ENCODE results near the gene ADGRL3. TPM values are rescaled to one million over a fixed set of nuclear protein-coding genes. Genes with fewer than 3 reads are reported as not detected.
"Not testable (repeated sequence)": the region's sequence is repeated elsewhere in the genome, so short reads cannot be mapped to it uniquely, and the experiment has no call there.

Gene ADGRL3
- polyA plus RNA-seq, 3 donors: 24.0 to 28.9 (median 27.8) TPM

DNA sequence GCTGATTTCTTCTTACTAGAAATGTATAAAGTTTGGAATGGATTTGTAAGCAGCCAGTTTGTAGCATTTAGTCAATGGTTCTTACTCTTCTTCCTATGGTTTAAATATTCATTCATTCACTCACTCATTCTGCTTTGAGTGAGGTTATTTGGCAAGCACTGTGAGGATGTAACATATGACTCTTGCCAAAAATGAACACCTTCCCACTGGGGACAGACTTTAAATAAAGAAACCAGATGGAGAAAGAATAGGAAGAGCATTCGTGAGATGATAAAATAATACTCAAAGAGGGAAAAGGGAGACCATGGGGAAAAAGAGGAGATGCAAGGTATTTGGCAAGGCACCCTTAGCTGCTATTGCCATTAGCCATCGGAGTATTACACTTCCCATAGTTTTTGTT, 586.1 kb downstream of the ADGRL3 start:
- DNase-seq (ENCODE audit: extremely low read depth in 1 of 11, low read depth in 9 of 11, low spot score in 4 of 11): no peak

DNA sequence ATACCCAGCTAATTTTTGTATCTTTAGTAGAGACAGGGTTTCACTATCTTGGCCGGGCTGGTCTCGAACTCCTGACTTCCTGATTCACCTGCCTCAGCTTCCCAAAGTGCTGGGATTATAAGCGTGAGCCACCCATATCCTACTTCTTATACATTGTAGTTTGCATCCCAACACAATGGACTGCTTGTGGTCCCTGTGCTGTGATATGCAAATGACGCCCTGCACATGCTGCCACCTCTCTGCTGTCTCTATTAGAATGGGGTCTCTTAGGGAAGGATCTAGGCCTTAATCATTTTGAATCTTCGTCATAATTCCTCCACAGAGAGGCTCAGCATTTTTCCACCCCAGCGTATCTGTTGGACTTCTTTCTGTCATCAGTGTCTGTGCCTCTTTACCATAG, 595.9 kb downstream of the ADGRL3 start:
- DNase-seq (ENCODE audit: extremely low read depth in 1 of 11, low read depth in 9 of 11, low spot score in 4 of 11): no peak

DNA sequence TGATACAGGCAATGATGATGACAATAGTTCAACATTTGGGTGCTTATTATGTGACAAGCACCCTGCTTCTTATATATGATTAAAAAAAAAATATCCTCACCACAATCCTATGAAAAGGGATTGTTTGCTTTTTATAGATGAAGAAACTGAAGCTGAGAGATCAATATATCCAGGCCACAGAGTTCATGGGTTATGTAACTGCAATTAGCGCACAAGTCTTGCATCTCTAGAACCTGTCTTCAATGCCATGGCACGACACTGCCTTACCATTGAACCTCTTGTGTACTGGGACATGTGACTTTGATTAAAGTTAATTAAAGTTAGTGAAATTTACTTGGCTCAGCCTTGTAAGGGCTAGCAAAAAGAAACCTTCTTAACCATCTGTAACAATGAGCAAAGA, 599.7 kb downstream of the ADGRL3 start:
- DNase-seq (ENCODE audit: extremely low read depth in 1 of 11, low read depth in 9 of 11, low spot score in 4 of 11): no peak

DNA sequence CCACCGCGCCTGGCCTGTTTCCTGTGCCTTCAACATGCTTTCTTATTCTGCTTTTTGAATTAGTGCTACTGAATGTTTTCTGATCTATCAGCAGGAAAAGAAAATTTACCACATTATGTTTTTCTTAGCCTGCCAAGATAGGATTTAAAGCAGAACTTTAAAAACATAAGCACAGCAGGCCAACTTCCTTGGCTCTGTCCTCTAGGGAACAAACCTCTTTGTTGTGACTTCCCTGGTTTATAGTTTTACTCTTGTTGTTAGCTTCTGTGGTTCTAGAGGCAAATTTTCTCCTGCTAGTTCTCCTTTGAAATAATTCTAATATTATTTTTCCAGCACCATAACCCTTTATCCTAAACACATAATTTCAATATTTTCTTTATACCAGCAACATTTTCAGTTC, 605.1 kb downstream of the ADGRL3 start:
- DNase-seq (ENCODE audit: extremely low read depth in 1 of 11, low read depth in 9 of 11, low spot score in 4 of 11): no peak

DNA sequence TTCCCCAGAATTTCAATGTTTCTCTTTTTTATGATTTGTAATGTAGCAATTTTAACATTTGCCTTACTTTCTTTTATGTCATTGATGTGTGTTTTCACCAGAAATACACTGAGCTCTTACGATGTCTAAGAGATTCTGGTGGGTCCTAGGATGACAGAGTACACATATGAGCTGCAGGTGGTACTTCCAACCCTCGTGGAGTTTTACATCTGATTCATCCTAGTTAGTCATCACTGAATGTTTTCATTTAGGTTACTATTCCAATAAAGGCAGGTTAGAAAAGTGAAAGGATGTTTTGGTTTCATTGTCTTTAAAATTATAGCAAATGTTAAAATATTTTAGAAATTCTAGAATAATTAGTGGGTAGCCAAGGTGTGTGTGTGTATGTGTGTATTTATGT, 605.9 kb downstream of the ADGRL3 start:
- DNase-seq (ENCODE audit: extremely low read depth in 1 of 11, low read depth in 9 of 11, low spot score in 4 of 11): no peak

DNA sequence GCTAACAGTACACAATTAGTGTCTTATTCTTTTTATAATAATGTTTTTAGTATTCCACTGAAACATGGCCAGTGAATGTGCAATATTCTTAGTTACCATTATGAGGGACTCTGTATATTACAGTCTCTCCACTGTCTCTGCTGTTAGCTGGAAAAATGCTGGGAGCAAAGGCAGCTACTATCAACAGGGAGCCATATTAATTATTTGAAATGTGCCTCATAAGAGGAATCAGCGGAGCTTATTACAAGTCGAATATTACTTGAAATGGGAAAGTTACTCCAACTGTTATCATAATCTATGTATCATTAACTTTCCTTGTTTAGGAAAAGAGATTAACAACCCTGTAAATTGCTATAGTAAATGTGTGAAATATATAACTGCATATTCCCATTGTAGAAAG, 612.0 kb downstream of the ADGRL3 start:
- no peak for DNase-seq (ENCODE audit: extremely low read depth in 1 of 11, low read depth in 9 of 11, low spot score in 4 of 11)

DNA sequence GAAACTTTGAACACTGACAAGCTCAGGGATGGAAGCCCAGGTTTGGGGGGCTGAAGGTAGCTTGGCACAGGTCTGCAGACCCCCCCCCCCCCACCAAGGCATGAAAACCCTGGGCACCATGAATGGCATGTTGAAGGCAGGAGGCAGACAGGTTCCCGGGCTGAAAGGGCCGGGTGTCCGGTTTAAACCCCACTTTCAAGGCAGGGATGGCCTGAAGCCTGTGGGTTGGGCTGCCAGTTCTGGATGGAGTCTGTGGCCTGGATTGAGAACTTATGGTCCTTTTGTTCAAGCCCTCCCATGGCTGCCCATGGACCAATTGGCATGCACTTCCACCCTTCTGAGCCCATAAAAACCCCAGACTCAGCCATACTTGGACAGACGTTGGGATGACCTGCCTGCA, 616.9 kb downstream of the ADGRL3 start:
- DNase-seq (ENCODE audit: extremely low read depth in 1 of 11, low read depth in 9 of 11, low spot score in 4 of 11): no peak

DNA sequence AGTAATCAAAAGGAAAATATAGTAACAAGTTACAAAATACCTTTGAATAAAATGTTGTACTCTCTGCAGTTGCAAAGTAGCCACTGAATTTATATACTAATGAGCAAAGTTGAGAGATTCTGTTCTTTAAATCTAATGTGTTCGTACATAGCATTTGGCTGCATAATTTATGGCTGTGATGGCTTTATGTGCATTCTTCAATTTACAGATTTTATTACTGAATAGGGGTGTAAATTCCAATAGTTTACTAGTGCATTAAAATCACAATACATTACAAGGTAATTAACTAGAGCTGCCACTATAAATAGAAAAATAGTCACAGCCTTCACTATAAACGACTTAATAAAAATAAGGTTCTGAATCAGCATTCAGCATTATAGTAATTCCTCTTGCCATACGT, 620.0 kb downstream of the ADGRL3 start:
- DNase-seq (ENCODE audit: extremely low read depth in 1 of 11, low read depth in 9 of 11, low spot score in 4 of 11): peak in 8 of 11 donors; percentile 15 to 57 (median 30)

DNA sequence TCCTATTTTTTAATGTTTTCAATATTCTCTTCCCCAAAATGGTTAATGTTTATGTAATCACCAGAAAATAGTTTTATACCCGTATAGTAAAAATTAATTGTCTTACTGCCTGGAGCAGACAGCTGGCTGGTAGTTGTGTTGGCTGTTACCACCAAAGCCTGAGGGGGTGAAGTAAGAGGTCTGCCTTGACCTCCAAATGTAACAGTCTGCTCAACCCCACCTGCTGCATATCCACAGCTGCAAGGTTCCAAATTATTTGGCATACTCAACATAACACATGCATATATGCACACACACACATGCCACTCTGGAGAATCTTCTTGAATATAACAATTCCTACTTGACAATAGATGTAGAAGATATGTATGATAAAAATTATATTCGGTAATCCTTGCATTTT, 624.3 kb downstream of the ADGRL3 start:
- DNase-seq (ENCODE audit: extremely low read depth in 1 of 11, low read depth in 9 of 11, low spot score in 4 of 11): no peak

DNA sequence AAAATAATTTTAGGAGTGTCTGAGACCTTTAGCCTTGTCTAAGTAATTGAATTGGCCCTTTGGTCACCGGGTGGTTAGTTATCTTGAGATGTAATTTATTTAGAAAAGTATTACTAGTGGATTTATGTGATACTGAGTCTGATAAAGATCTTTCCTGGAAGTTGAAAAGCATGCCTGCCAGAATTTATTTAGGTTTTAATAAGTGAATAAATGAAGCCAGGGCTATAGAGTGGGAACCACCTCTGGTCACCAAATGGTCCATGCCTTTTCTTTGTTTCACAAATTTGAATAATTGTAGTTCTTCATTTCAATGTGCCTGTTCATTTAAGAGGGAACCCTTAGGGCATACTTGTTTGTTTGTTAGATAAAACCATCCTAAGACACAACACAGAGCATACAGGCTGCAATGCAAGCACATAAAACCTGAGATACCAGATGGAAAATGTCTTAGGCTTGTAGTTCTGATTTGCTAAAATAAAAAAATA, 627.8 kb downstream of the ADGRL3 start:
- DNase-seq (ENCODE audit: extremely low read depth in 1 of 11, low read depth in 9 of 11, low spot score in 4 of 11): peak in 1 of 11 donors; percentile 7

DNA sequence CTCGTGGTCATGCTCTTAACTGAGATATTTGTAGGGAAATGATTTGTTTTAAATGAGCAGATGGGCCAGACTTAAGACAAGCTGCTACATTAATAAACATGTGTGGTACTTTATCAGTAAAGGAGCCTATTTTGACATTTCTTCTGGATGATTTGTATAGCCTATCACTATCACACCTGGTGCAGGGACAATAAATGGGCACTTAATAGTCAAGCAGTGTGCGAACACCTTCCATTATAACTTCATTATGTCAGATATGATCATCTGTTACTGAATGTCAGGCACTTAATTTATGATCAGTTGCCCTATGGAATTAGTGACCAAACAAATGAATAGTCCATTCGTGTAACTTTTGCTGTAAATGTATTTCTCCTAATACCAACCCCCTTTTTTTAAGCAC, 628.8 kb downstream of the ADGRL3 start:
- DNase-seq (ENCODE audit: extremely low read depth in 1 of 11, low read depth in 9 of 11, low spot score in 4 of 11): no peak

DNA sequence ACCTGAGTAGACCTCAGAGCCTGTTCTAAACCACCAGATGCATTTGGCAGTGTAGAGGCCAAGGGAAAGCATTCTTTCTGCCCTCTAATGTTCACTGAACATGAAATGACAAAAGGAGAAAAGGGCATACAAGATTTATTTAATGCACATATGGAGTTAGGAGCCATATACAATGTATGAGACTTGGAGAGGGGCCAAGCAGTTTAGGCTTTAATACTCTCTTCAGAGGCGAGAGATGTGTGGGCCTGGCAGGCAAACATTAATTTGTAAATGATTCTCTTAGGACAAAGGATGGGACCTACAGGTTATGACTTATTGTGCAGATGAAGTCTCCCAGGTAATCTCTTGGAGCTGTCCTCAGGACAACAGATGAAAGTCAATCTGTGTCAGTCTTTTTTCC, 631.9 kb downstream of the ADGRL3 start:
- no peak for DNase-seq (ENCODE audit: extremely low read depth in 1 of 11, low read depth in 9 of 11, low spot score in 4 of 11)

DNA sequence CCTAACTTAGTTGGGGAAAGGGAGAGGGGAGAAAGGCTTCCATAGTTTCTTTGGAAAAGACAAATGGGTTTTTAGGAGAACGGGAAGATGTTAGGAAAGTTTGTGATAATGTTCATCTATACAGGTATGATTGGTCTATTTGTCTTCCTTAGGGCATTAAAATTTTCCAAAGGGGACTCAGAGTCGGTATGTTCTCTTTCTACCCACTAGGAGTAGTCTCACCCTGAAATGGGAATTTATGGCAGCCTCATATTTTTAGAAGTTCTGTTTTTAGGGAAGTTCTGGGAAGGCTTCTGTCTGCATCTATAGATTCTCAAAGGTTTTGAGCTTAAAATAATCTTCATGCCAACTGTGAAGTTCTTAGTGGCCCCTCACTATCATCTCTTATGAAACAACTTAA, 637.3 kb downstream of the ADGRL3 start:
- DNase-seq (ENCODE audit: extremely low read depth in 1 of 11, low read depth in 9 of 11, low spot score in 4 of 11): no peak

DNA sequence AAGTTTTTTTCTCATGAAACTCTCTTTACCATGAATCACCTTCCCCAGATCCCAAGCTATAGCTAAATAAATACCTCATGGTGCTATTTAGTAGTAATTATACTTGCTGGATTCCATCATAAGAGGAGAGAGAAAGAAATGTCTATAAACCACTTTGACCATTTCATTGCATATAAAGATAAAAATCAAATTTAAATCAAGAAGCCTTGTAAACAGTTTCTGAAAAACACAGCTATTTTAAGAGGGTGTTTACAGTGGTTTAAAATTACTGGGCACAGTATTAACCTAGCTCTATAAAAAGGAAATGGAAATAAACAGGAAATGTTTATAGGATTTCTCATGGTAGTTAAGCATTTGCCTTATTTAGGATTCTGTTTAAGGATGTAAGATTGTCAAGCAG, 637.9 kb downstream of the ADGRL3 start:
- no peak for DNase-seq (ENCODE audit: extremely low read depth in 1 of 11, low read depth in 9 of 11, low spot score in 4 of 11)

DNA sequence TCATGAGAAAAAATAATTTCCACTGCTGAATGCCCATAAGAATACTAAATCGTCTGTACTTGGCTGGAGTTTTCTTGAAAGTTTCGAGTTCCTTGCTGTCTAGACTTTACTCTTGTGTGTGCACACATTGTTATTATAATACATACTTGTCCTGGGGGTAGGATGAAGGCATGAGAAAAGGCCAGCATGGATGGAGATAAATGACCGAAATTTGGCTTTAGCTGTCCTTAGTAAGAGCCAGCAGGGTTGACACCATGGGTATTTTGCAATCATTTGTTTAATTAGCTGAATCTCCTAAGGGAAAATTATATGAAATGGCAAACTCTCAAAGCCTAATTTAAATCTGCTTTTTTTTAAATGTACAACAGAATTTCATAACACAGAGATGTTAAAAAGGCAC, 641.6 kb downstream of the ADGRL3 start:
- DNase-seq (ENCODE audit: extremely low read depth in 1 of 11, low read depth in 9 of 11, low spot score in 4 of 11): no peak

DNA sequence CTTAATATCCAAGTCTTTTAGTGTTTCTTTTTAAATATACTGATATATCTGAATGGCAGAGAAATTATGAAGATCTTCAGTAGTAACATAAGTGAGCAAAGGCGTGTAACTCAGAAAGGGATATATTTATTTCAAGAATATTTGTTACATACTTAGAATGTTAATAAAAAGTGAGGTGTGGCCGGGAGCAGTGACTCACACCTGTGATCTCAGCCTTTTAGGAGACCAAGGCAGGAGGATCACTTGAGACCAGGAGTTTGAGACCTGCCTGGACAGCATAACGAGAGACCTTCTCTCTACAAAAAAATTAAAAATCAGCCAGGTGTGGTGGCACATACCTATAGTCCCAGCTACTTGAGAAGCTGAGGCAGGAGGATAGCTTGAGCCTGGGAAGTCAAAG, 651.0 kb downstream of the ADGRL3 start:
- no peak for DNase-seq (ENCODE audit: extremely low read depth in 1 of 11, low read depth in 9 of 11, low spot score in 4 of 11)

DNA sequence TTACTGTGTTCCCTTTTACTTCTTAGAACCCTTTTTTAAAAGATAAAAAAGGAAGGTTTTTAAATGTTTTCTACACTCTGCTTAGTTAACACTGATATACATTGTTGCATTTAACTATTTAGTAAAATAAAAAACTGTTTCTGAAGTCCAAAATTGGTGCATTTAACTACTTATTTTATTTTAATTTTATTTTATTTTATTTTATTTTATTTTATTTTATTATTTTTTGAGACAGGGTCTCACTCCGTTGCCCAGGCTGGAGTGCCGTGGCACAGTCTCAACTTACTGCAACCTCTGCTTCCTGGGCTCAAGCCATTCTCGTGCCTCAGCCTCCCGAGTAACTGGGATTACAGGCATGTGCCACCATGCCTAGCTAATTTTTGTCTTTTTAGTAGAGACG, 652.0 kb downstream of the ADGRL3 start:
- DNase-seq (ENCODE audit: extremely low read depth in 1 of 11, low read depth in 9 of 11, low spot score in 4 of 11): not testable (repeated sequence)

DNA sequence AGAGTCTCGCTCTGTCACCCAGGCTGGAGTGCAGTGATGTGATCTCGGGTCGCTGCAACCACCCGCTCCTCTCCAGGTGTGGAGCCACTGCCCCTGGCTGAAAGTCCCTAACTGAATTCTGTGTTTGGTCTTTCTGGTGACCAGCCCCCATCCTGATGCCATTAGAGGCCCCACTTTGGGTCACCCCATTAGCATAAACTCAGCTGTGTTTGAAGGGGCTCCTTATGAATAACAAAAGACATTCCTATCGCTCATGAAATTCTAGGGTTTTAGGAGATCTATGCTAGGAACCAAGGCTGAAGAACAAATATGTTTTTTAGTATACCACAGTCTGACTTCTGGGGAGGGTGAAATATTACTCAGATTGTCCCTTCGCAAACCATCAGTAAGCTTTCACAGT, 652.9 kb downstream of the ADGRL3 start:
- no peak for DNase-seq (ENCODE audit: extremely low read depth in 1 of 11, low read depth in 9 of 11, low spot score in 4 of 11)

DNA sequence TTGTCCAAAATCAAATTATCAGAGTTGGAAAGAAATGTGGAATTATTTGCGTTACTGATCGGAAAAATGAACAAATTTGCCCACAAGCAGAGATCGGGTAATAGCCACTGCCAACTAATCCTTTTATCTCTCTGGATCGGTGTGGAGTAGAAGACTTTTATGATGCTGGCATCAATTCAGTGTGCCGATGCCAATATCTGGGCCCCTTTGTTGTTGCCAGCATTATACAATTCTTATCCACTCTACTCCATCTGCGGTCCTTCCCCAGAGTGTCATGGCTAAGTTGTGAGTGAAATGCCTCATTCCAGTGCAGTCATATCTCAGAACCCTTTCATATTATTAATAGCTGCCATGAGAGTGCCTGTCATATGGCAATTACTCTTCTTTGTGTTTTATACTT, 660.2 kb downstream of the ADGRL3 start:
- DNase-seq (ENCODE audit: extremely low read depth in 1 of 11, low read depth in 9 of 11, low spot score in 4 of 11): no peak

DNA sequence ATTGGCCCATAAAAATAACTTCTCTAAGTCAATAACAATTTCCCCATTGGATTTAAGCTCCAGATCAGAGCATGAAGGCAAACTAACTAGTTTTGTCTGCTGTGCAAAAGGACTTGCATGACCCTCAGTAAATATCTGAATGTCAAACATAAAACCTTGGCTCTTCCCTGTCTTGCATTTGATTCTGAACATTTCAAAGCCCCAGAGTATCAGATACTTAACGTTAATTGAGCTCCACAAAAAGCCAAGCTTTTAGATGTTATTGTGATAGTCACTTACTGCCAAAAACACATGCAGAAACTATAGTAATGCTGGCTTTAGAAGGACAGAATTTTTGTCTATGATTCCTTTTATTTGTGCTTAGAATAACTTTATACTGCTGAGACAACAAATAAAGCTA, 664.2 kb downstream of the ADGRL3 start:
- no peak for DNase-seq (ENCODE audit: extremely low read depth in 1 of 11, low read depth in 9 of 11, low spot score in 4 of 11)

DNA sequence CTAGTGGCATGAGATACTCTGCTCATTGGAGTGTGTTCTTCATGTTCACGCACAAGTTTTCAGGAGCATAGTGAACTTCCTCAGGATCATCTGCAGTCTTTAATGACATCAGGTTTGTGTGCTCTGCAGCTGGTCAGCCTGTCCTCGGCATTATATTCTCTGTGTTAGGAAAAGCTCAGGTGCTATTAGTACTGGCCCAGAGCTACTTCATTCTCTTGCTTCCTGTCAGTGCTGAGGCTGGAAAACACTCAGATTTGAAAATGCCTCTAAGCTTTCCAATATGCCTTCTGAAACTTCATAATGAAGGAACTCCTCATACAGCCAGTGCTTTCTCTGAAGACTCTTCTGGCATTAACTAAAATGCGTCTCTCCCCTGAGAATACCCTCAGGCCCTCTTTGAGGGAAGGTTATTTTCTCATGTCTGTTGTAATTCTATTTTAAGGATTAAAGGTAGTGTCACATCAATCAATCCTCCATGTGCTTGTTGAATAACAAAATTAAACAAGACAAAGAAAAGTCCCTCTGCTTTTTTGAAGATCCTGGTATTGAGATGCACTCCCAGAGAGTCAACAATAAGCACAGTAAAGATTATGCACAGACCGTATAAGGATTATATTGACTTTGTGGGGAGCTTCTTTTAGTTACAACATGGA, 666.4 kb downstream of the ADGRL3 start:
- no peak for DNase-seq (ENCODE audit: extremely low read depth in 1 of 11, low read depth in 9 of 11, low spot score in 4 of 11)

DNA sequence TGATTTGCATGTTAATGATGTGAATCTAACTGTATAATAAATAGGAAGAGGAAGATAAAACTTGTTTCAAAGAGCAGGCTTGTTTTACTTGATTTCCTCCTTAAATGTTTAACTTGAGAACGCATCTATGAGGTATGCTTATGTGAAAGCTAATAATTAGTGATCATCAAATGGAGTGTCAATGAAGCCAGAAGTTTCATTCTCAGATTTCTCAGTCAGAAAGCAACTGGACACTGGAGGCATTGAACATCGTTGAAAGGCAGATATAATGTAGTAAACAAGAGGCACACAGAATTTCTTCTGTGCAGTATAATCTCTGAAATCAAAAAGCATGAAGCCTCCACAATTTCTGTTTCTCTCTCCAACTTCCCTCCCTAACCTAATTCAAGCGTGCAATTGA, 672.9 kb downstream of the ADGRL3 start:
- DNase-seq (ENCODE audit: extremely low read depth in 1 of 11, low read depth in 9 of 11, low spot score in 4 of 11): no peak

All from renal cortex interstitium (tissue), 11 donors.